Spleen (tissue), 11 donors: ENCODE results near the gene CSE1L. TPM values are rescaled to one million over a fixed set of nuclear protein-coding genes. Genes with fewer than 3 reads are reported as not detected.

Experiments
- DNase-seq: peaks from one replicate; pipeline ENCODE4 v3.0.0-alpha.2; 2020
- H3K27ac ChIP-seq, 8 donors: fragments of 200-600 bp; sonication (generic) in 7 of 8; 1 replicate in 4 of 8; 2 replicates in 4 of 8; pipeline versions ENCODE4 v1.5.0 to v1.8.0; 2016 to 2021; ENCODE audit warnings: inconsistent platforms in 4 of 8, mild to moderate bottlenecking in 4 of 8, moderate library complexity in 1 of 8
- H3K27me3 ChIP-seq, 7 donors: fragments of 200-600 bp; sonication (generic) in 6 of 7; replicated peaks in 1 of 7; 1 replicate in 4 of 7; 2 replicates in 3 of 7; pipeline versions ENCODE4 v1.5.0 to v1.8.0; 2016 to 2021; ENCODE audit warnings: inconsistent platforms in 3 of 7, mild to moderate bottlenecking in 1 of 7
- H3K36me3 ChIP-seq, 6 donors: fragments of 200-600 bp; sonication (generic) in 5 of 6; 1 replicate in 4 of 6; 2 replicates in 2 of 6; pipeline versions ENCODE4 v1.5.0 to v1.8.0; 2016 to 2021; ENCODE audit warnings: inconsistent platforms in 2 of 6
- H3K4me1 ChIP-seq, 6 donors: fragments of 200-600 bp; sonication (generic) in 5 of 6; 1 replicate in 3 of 6; 2 replicates in 3 of 6; pipeline versions ENCODE4 v1.5.0 to v1.8.0; 2016 to 2021; ENCODE audit warnings: inconsistent platforms in 3 of 6
- H3K4me3 ChIP-seq, 8 donors: fragments of 200-600 bp; sonication (generic) in 7 of 8; 1 replicate in 4 of 8; 2 replicates in 4 of 8; pipeline versions ENCODE4 v1.5.0 to v1.8.0; 2016 to 2021; ENCODE audit warnings: inconsistent platforms in 4 of 8, mild to moderate bottlenecking in 4 of 8, moderate library complexity in 2 of 8
- H3K9me3 ChIP-seq, 8 donors: fragments of 200-600 bp; sonication (generic) in 7 of 8; 1 replicate in 4 of 8; 2 replicates in 4 of 8; pipeline versions ENCODE4 v1.5.0 to v1.8.0; 2016 to 2021; ENCODE audit warnings: inconsistent platforms in 4 of 8
- CTCF ChIP-seq, 11 experiments: fragments of 200-600 bp in 7 of 11; fragments of 450-650 bp in 4 of 11; sonication (generic) in 4 of 11; IDR thresholded peaks in 8 of 11; conservative IDR thresholded peaks in 3 of 11; 1 replicate in 7 of 11; 2 replicates in 4 of 11; pipeline versions ENCODE4 v1.4.0 to v1.8.0; 2016 to 2021; ENCODE audit warnings: antibody characterized with exemption in 11 of 11, inconsistent platforms in 4 of 11, mild to moderate bottlenecking in 1 of 11
- POLR2A ChIP-seq, 3 donors: fragments of 450-650 bp; IDR thresholded peaks; one replicate each; pipeline ENCODE4 v1.5.1; 2017; ENCODE audit warnings: antibody characterized with exemption in 3 of 3, mild to moderate bottlenecking in 1 of 3
- POLR2AphosphoS5 ChIP-seq, 3 donors: sonication (generic); formaldehyde crosslinking; IDR thresholded peaks; one replicate each; pipeline ENCODE4 v1.5.1; 2017; ENCODE audit warnings: antibody characterized with exemption in 3 of 3
- WGBS, 5 donors: extraction: QIAGEN DNeasy Blood & Tissue Kit in 3 of 5; methylation state at CpG; one replicate each; pipeline versions ENCODE4 v1.1.5 to v1.1.7; 2013 to 2018; 5-methylcytosine and 5-hydroxymethylcytosine counted together
- intact Hi-C: fragments of 100-400 bp; cut with DNase I; formaldehyde crosslinking; loops from one replicate; pipeline ENCODE4 v1.15.0; 2023; ENCODE audit warnings: low total_unique reads
- polyA plus RNA-seq, 3 donors: library from polyadenylated mRNA; stranded (reverse); fragments of 200-250 nt; gene quantifications; one replicate each; pipeline ENCODE4 v1.2.1, GENCODE V29; 2013
- total RNA-seq, 7 donors: library from RNA; depleted of rRNA in 3 of 7; stranded (reverse); fragments of >200 nt in 3 of 7; fragmentation: NEBNext Ultra II Directional in 4 of 7; extraction: Animal tissue kit (Norgen Biotek cat#: 25700) in 4 of 7; gene quantifications; one replicate each; pipeline versions ENCODE4 v1.1.0 to v1.2.1, GENCODE V29; 2016 to 2021
- donor health status: healthy with polysubstance abuse.
- donor health status: DM: no; HTN: no; CAD: no; lungs with moderate emphysema.
- donor health status: DM: no; HTN: no; CAD: no.
- donor health status: Bipolar disorder and iron deficiency.
- donor health status: healthy.
- donor health status: DM: no; HTN: no; CAD: no.
- donor health status: DM: yes; HTN: yes; CAD: no.

The CSE1L gene
- total and polyA plus RNA-seq, 10 donors: 16.7 to 51.5 (median 33.8) TPM

DNA sequence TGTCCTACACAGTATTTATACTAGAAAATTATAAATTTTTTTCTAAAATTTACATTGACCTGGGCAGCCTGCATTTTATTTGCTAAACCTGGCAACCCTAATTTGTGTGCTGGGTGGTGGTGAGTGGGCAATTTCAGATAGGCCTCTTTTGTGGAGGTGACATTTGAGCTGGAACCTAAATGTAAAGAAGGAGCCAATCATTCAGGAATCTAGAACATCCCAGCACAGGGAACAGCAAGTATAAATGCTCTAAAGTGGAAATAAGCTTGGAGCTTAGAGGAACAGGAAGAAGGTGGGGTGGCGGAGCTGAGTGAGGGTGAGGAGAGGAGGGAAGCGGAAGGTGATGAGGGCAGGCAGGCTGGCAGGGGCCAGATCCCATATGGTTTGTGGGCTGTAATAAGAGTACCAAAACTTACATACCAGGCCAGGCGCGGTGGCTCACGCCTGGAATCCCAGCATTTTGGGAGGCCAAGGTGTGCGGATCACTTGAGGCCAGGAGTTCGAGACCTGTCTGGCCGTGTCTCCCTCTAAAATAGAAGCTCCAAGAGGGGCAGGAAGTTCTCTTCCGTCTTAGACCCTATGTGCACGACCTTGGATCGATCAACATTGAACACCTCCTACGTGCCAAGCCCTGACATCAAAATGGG, 549 bp upstream of the CSE1L start:
- Histone ChIP-seq H3K4me3 (peak overlapping the region; percentile 85 to 100 (median 92)), H3K27ac (peak overlapping the region; percentile 91 to 97 (median 94)), H3K4me1 (peaks cover 13 to 53% (median 32%) of the 10 kb centered on the region in 6 donors), H3K36me3 (peaks cover 0 to 10% (median under 1%) of the 10 kb centered on the region in 6 donors), H3K27me3 (no peaks in the 10 kb centered on the region), H3K9me3 (no peaks in the 10 kb centered on the region)
- TF ChIP-seq POLR2A (IDR thresholded peaks at IDR 0.05): no peak
- no peak for TF ChIP-seq POLR2AphosphoS5 (IDR thresholded peaks at IDR 0.05)
- no peak for TF ChIP-seq CTCF (IDR thresholded peaks at IDR 0.05 in 8 of 11, conservative IDR thresholded peaks at IDR 0.05 in 3 of 11)
- 4 to 7% (median 6%) methylated on average over 11 to 12 of the region's 12 CpGs for WGBS, 5 donors
- intact Hi-C loops: no loop called here
- DNase-seq: peak; percentile 90

GRCh38 chr20:49052334-49052733, 6.2 kb downstream of the CSE1L start:
- no peak overlapping the region for H3K4me3 ChIP-seq
- H3K9me3 ChIP-seq: no peaks in the 10 kb centered on the region
- TF ChIP-seq CTCF (IDR thresholded peaks at IDR 0.05 in 8 of 11, conservative IDR thresholded peaks at IDR 0.05 in 3 of 11): no peak
- no peak for TF ChIP-seq POLR2A (IDR thresholded peaks at IDR 0.05)
- TF ChIP-seq POLR2AphosphoS5 (IDR thresholded peaks at IDR 0.05): no peak
- H3K4me1 ChIP-seq: peaks cover 12 to 92% (median 56%) of the 10 kb centered on the region in 6 donors
- WGBS, 5 donors: 82 to 95% (median 91%) methylated on average over 1 of the region's 1 CpG
- no peak for DNase-seq
- no peaks in the 10 kb centered on the region for H3K27me3 ChIP-seq
- intact Hi-C loops: no loop called here
- peaks cover 0 to 34% (median 4%) of the 10 kb centered on the region in 6 donors for H3K36me3 ChIP-seq
- H3K27ac ChIP-seq: no peak overlapping the region

- 59 to 84% (median 70%) methylated on average over 4 of the region's 4 CpGs for WGBS, 5 donors
- Histone ChIP-seq H3K4me3 (no peak overlapping the region), H3K27me3 (no peaks in the 10 kb centered on the region), H3K4me1 (peaks cover 4 to 74% (median 42%) of the 10 kb centered on the region in 6 donors), H3K27ac (peak overlapping the region in 1 of 8 donors; percentile 3), H3K9me3 (no peaks in the 10 kb centered on the region), H3K36me3 (peaks cover 0 to 52% (median 13%) of the 10 kb centered on the region in 6 donors)
- no peak for DNase-seq
- TF ChIP-seq POLR2A (IDR thresholded peaks at IDR 0.05): no peak
- no peak for TF ChIP-seq POLR2AphosphoS5 (IDR thresholded peaks at IDR 0.05)
- TF ChIP-seq CTCF (IDR thresholded peaks at IDR 0.05 in 8 of 11, conservative IDR thresholded peaks at IDR 0.05 in 3 of 11): no peak
- intact Hi-C loops: no loop called here
These were observed 8.0 kb downstream of the CSE1L start for GRCh38 chr20:49054056-49054643.

- H3K27me3 ChIP-seq: no peaks in the 10 kb centered on the region
- no peaks in the 10 kb centered on the region for H3K9me3 ChIP-seq
- no peak overlapping the region for H3K4me3 ChIP-seq
- 66 to 93% (median 91%) methylated on average over 3 of the region's 3 CpGs for WGBS, 5 donors
- DNase-seq: no peak
- H3K4me1 ChIP-seq: no peaks in the 10 kb centered on the region
- H3K36me3 ChIP-seq: peaks cover 5 to 100% (median 74%) of the 10 kb centered on the region in 6 donors
- intact Hi-C loops: no loop called here
- no peak overlapping the region for H3K27ac ChIP-seq
- TF ChIP-seq POLR2AphosphoS5 (IDR thresholded peaks at IDR 0.05) (no peak), POLR2A (IDR thresholded peaks at IDR 0.05) (no peak), CTCF (IDR thresholded peaks at IDR 0.05 in 8 of 11, conservative IDR thresholded peaks at IDR 0.05 in 3 of 11) (no peak)
These were observed 17.2 kb downstream of the CSE1L start for GRCh38 chr20:49063279-49063678.
